ENCODE measurements around the gene LENG8. TPM values are rescaled to one million over a fixed set of nuclear protein-coding genes. Genes with fewer than 3 reads are reported as not detected.
"Not testable (repeated sequence)": the region's sequence is repeated elsewhere in the genome, so short reads cannot be mapped to it uniquely, and the experiment has no call there.

Gene LENG8
- total RNA-seq, 1 experiment from 2014 or later = 238 TPM

DNA sequence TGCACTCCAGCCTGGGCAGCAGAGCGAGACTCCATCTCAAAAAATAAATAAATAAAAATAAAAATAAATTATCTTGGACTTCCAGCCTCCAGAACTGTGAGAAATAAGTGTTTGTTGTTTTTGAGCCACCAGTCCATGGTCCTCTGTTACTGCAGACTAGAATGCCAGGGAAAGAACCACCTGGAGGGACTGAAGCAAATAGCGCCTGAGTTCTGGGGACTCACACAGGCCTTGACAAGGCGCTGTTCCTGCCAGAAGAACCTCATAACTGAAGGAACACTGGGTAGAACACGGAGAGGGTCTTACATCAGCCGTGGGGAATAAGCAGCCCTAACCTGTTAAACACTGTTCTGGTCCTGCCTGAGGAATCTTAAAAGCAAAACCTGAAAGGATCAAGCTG, 8.4 kb upstream of the LENG8 start:
- Mint-ChIP-seq H3K27ac (ENCODE audit: low read depth, unreplicated experiment) (no peak overlapping the region), H3K27me3 (ENCODE audit: insufficient read depth, unreplicated experiment) (no peaks in the 10 kb centered on the region), H3K36me3 (ENCODE audit: insufficient read depth, unreplicated experiment) (peaks cover 65% of the 10 kb centered on the region), H3K4me3 (ENCODE audit: unreplicated experiment) (no peak overlapping the region), H3K9me3 (ENCODE audit: unreplicated experiment) (no peaks in the 10 kb centered on the region), H3K4me1 (ENCODE audit: insufficient read depth, unreplicated experiment) (no peaks in the 10 kb centered on the region)
- no TSS peak for BruUV-seq (replicated peaks)
- POLR2A ChIA-PET = interaction anchor here (1.5 kb wide), 1 partner anchor 9 kb away, joined by 3 read pairs; no protein-coding TSS in a partner anchor
- CTCF ChIA-PET = interaction anchor here (0.6 to 0.8 kb wide), 2 partner anchors 13 to 87 kb away, joined by 3 to 4 read pairs; no protein-coding TSS in a partner anchor
- intact Hi-C loops (cut with micrococcal nuclease) = no loop called here
- no peak for DNase-seq (ENCODE audit: unreplicated experiment)
- TF ChIP-seq, protein P1, sequence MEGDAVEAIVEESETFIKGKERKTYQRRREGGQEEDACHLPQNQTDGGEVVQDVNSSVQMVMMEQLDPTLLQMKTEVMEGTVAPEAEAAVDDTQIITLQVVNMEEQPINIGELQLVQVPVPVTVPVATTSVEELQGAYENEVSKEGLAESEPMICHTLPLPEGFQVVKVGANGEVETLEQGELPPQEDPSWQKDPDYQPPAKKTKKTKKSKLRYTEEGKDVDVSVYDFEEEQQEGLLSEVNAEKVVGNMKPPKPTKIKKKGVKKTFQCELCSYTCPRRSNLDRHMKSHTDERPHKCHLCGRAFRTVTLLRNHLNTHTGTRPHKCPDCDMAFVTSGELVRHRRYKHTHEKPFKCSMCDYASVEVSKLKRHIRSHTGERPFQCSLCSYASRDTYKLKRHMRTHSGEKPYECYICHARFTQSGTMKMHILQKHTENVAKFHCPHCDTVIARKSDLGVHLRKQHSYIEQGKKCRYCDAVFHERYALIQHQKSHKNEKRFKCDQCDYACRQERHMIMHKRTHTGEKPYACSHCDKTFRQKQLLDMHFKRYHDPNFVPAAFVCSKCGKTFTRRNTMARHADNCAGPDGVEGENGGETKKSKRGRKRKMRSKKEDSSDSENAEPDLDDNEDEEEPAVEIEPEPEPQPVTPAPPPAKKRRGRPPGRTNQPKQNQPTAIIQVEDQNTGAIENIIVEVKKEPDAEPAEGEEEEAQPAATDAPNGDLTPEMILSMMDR (IDR thresholded peaks at IDR 0.05; ENCODE audit: unreplicated experiment) = no peak

DNA sequence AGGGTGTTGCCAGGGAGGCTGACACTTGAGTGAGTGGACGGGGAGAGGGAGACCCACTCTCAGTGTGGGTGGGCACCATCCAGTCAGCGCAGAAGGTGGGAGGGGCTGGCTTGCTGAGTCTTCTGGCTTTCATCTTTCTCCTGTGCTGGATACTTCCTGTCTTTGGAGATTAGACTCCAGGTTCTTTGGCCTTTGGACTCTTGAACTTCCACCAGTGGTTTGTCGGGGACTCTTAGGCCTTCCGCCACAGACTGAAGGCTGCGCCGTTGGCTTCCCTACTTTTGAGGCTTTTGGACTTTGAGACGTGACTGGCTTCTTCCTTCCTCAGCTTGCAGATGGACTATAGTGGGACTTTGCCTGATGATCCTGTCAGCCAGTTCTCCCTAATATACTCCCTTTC, 4.3 kb upstream of the LENG8 start:
- no peak overlapping the region for H3K27ac Mint-ChIP-seq (ENCODE audit: low read depth, unreplicated experiment)
- no TSS peak for BruUV-seq (replicated peaks)
- POLR2A ChIA-PET = no interaction called here
- no peak for DNase-seq (ENCODE audit: unreplicated experiment)
- H3K9me3 Mint-ChIP-seq (ENCODE audit: unreplicated experiment) = no peaks in the 10 kb centered on the region
- peaks cover 6% of the 10 kb centered on the region for H3K4me1 Mint-ChIP-seq (ENCODE audit: insufficient read depth, unreplicated experiment)
- TF ChIP-seq, protein P1 (IDR thresholded peaks at IDR 0.05; ENCODE audit: unreplicated experiment) = no peak
- CTCF ChIA-PET = interaction anchor here (1.5 kb wide), 1 partner anchor 53 kb away, joined by 6 read pairs; no protein-coding TSS in a partner anchor
- no peak overlapping the region for H3K4me3 Mint-ChIP-seq (ENCODE audit: unreplicated experiment)
- H3K36me3 Mint-ChIP-seq (ENCODE audit: insufficient read depth, unreplicated experiment) = peaks cover 66% of the 10 kb centered on the region
- intact Hi-C loops (cut with micrococcal nuclease) = no loop called here
- H3K27me3 Mint-ChIP-seq (ENCODE audit: insufficient read depth, unreplicated experiment) = no peaks in the 10 kb centered on the region

DNA sequence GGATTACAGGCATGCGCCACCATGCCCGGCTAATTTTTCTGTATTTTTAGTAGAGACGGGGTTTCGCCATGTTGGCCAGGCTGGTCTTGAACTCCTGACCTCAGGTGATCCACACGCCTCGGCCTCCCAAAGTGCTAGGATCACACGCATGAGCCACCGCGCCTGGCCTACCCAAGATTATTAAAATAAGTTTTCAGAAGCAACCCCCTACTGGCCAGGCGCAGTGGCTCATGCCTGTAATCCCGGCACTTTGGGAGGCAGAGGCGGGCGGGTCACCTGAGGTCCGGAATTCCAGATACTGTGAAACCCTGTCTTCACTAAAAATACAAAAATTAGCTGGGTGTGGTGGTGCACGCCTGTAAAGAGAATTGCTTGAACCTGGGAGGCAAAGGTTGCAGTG, 2.6 kb upstream of the LENG8 start:
- intact Hi-C loops (cut with micrococcal nuclease); H3K9me3 Mint-ChIP-seq (ENCODE audit: unreplicated experiment); H3K4me3 Mint-ChIP-seq (ENCODE audit: unreplicated experiment); H3K27me3 Mint-ChIP-seq (ENCODE audit: insufficient read depth, unreplicated experiment); DNase-seq (ENCODE audit: unreplicated experiment); BruUV-seq (replicated peaks); POLR2A ChIA-PET: not testable (repeated sequence)
- CTCF ChIA-PET = interaction anchor here (0.6 to 1.5 kb wide), 3 partner anchors 16 to 1186 kb away, joined by 3 to 6 read pairs (median 3); no protein-coding TSS in a partner anchor
- H3K27ac Mint-ChIP-seq (ENCODE audit: low read depth, unreplicated experiment) = peak overlapping the region; percentile 31
- H3K36me3 Mint-ChIP-seq (ENCODE audit: insufficient read depth, unreplicated experiment) = peaks cover 70% of the 10 kb centered on the region
- peaks cover 21% of the 10 kb centered on the region for H3K4me1 Mint-ChIP-seq (ENCODE audit: insufficient read depth, unreplicated experiment)

DNA sequence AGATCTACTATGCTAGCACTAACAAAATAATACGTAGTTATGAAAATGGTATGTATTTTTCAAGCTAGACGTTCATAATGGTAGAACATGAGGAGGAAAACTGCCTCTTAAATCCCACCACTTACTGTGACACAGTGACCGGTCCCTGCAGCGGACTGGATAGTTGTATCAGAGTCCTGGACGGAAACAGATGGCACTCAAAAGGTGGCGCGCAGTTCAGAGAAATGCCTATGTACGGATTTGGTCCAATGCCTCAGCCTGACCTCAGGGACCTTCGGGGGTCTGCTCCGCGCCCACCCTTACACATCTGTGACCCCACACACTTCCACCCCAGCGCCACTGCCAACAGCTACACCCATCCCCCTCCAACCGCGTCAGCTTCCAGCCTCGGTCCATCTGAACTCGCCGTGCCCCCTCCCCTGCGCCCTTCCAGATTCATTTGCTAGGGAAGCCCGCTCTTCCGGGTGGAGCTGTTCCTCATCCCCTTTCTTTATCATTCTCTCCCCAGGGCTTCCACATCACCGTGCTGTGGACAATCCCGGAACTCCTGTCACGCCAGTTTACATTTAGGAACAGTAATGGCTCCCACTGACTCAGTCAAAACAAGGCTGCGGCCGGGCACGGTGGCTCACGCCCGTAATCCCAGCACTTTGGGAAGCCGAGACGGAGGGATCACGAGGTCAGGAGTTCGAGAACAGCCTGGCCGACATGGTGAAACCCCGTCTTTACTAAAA, 792 bp upstream of the LENG8 start:
- H3K27ac Mint-ChIP-seq (ENCODE audit: low read depth, unreplicated experiment) = peak overlapping the region; percentile 99
- peak overlapping the region; percentile 97 for H3K4me3 Mint-ChIP-seq (ENCODE audit: unreplicated experiment)
- peaks cover 65% of the 10 kb centered on the region for H3K36me3 Mint-ChIP-seq (ENCODE audit: insufficient read depth, unreplicated experiment)
- H3K27me3 Mint-ChIP-seq (ENCODE audit: insufficient read depth, unreplicated experiment) = no peaks in the 10 kb centered on the region
- BruUV-seq (replicated peaks) = TSS peak; percentile 66
- DNase-seq (ENCODE audit: unreplicated experiment) = peak; percentile 47
- no peaks in the 10 kb centered on the region for H3K9me3 Mint-ChIP-seq (ENCODE audit: unreplicated experiment)
- POLR2A ChIA-PET = interaction anchor here (0.6 to 5.2 kb wide), 35 partner anchors 9 to 1195 kb away, joined by 3 to 157 read pairs (median 4); partner anchors contain the start of genes CDC42EP5, CNOT3, LENG1 and LENG9
- TF ChIP-seq, protein P1 (IDR thresholded peaks at IDR 0.05; ENCODE audit: unreplicated experiment) = no peak
- H3K4me1 Mint-ChIP-seq (ENCODE audit: insufficient read depth, unreplicated experiment) = peaks cover 26% of the 10 kb centered on the region
- CTCF ChIA-PET = interaction anchor here (0.6 to 2.6 kb wide), 8 partner anchors 9 to 225 kb away, joined by 3 to 14 read pairs (median 3); partner anchors contain the start of gene LENG9
- intact Hi-C loops (cut with micrococcal nuclease) = no loop called here

Measured in MCF 10A (cell line).